Panc1 (cell line): ENCODE results near the gene CNN3. TPM values are rescaled to one million over a fixed set of nuclear protein-coding genes. Genes with fewer than 3 reads are reported as not detected.

Experiments
- ATAC-seq: fragments of 200-7000 bp; cut with Tn5 transposase; 2 replicates; pipeline ENCODE4 v1.9.1; 2020; ENCODE audit warnings: mild to moderate bottlenecking, moderate library complexity
- BruUV-seq: library from RNA; stranded (reverse); fragments of 400-500 nt; replicated peaks from 2 replicates; lab custom pipeline; 2021; lab: Mats Ljungman, UMichigan
- CTCF ChIA-PET: fragments of 300-600 bp; sonication (Branson Sonifier 250); formaldehyde crosslinking; loops from one replicate; lab custom pipeline; 2022; ENCODE audit warnings: antibody characterized with exemption; lab: Charles Lee
- POLR2A ChIA-PET: fragments of 300-600 bp; sonication (Branson Sonifier 250); formaldehyde crosslinking; loops from one replicate; lab custom pipeline; 2022; ENCODE audit warnings: antibody characterized with exemption; lab: Charles Lee
- DNase-seq: peaks from one replicate; pipeline ENCODE4 v3.0.0-alpha.2; 2010; ENCODE audit warnings: low read depth, low spot score
- H3K27ac ChIP-seq: 2 replicates; pipeline ENCODE4 v1.5.1; 2011; ENCODE audit warnings: mild to moderate bottlenecking, low read length, inconsistent platforms
- H3K27me3 ChIP-seq: fragments of 200-500 bp; sonication (Bioruptor generic); 2 replicates; pipeline ENCODE4 v1.6.0; 2014; ENCODE audit warnings: low read length, inconsistent platforms; ENCODE audit not compliant: control insufficient read depth, insufficient read depth
- H3K36me3 ChIP-seq: fragments of 200-500 bp; sonication (Bioruptor generic); 2 replicates; pipeline ENCODE4 v1.5.1; 2014; ENCODE audit warnings: inconsistent platforms, mild to moderate bottlenecking, low read length, moderate library complexity; ENCODE audit not compliant: control insufficient read depth, insufficient read depth
- H3K4me1 ChIP-seq: 2 replicates; pipeline ENCODE4 v1.5.1; 2011; ENCODE audit warnings: inconsistent platforms, mild to moderate bottlenecking, low read length, moderate library complexity; ENCODE audit not compliant: control insufficient read depth, insufficient read depth
- H3K4me3 ChIP-seq, 2 experiments: 2 replicates each; pipeline ENCODE4 v1.5.1; 2011 to 2012; ENCODE audit warnings: low read depth in 2 of 2, low read length in 2 of 2, mild to moderate bottlenecking in 2 of 2, inconsistent platforms in 1 of 2, moderate library complexity in 1 of 2
- H3K9me3 ChIP-seq: fragments of 200-500 bp; sonication (Bioruptor generic); 2 replicates; pipeline ENCODE4 v1.5.1; 2014; ENCODE audit warnings: low read depth, mild to moderate bottlenecking, inconsistent platforms, low read length, moderate library complexity; ENCODE audit not compliant: control insufficient read depth, insufficient read depth
- CTCF ChIP-seq: fragments of 450-650 bp; IDR thresholded peaks from 2 replicates; pipeline ENCODE4 v1.5.1; 2017; ENCODE audit warnings: mild to moderate bottlenecking
- POLR2AphosphoS5 ChIP-seq: IDR thresholded peaks from 2 replicates; pipeline ENCODE4 v1.6.1; 2012; ENCODE audit warnings: mild to moderate bottlenecking, low read depth, low read length, moderate library complexity
- REST ChIP-seq, 2 experiments: IDR thresholded peaks; 2 replicates each; pipeline ENCODE4 v1.6.1; 2011 to 2012; ENCODE audit warnings: low read depth in 2 of 2, control low read depth in 1 of 2, low read length in 1 of 2, mild to moderate bottlenecking in 1 of 2, moderate library complexity in 1 of 2; ENCODE audit not compliant: insufficient read depth in 1 of 2
- SIN3A ChIP-seq: IDR thresholded peaks from 2 replicates; pipeline ENCODE4 v1.6.1; 2012; ENCODE audit warnings: low read depth, mild to moderate bottlenecking, low read length, moderate library complexity, borderline replicate concordance; ENCODE audit not compliant: insufficient read depth
- TCF7L2 ChIP-seq: IDR thresholded peaks from 2 replicates; pipeline ENCODE4 v1.6.1; 2011; ENCODE audit warnings: mild to moderate bottlenecking, low read depth, low read length, inconsistent platforms
- in situ Hi-C: cut with HindIII; loops from 2 replicates; pipeline ENCODE4 v1.10.0; 2016; ENCODE audit warnings: low sequenced_read_pairs, low pct_unique_long_range_greater_than_20kb
- intact Hi-C: fragments of 100-400 bp; cut with micrococcal nuclease; formaldehyde crosslinking; loops from one replicate; pipeline ENCODE4 v1.10.0; 2022; ENCODE audit not compliant: unreplicated experiment
- total RNA-seq: library from RNA; stranded (reverse); gene quantifications from one replicate; pipeline ENCODE4 v1.2.1, GENCODE V29; 2021; ENCODE audit not compliant: unreplicated experiment

CNN3 gene
- total RNA-seq, 1 experiment from 2014 or later, result 72.3 TPM

GRCh38 chr1:94852788-94853187 is 74.1 kb downstream of the CNN3 start:
- H3K9me3 ChIP-seq, result no peaks in the 10 kb centered on the region
- no peaks in the 10 kb centered on the region for H3K4me1 ChIP-seq
- intact Hi-C loops, result no loop called here
- no TSS peak for BruUV-seq
- H3K4me3 ChIP-seq, result no peak overlapping the region
- POLR2A ChIA-PET, result no interaction called here
- no peak overlapping the region for H3K27ac ChIP-seq
- no peak for TF ChIP-seq POLR2AphosphoS5
- no peak for TF ChIP-seq TCF7L2
- no peak for TF ChIP-seq REST (IDR thresholded peaks at IDR 0.05; ENCODE audit: insufficient read depth in 1 of 2, low read depth in 2 of 2, low read length in 1 of 2)
- TF ChIP-seq SIN3A, result no peak
- no peak for TF ChIP-seq CTCF
- DNase-seq, result no peak
- H3K27me3 ChIP-seq, result no peaks in the 10 kb centered on the region
- CTCF ChIA-PET, result no interaction called here
- in situ Hi-C loops, result no loop called here
- H3K36me3 ChIP-seq, result no peaks in the 10 kb centered on the region
- ATAC-seq, result no peak

GRCh38 chr1:94851571-94851970 is 75.3 kb downstream of the CNN3 start:
- H3K27me3 ChIP-seq, result no peaks in the 10 kb centered on the region
- ChIA-PET POLR2A (no interaction called here), CTCF (no interaction called here)
- no peak overlapping the region for H3K27ac ChIP-seq
- no peaks in the 10 kb centered on the region for H3K36me3 ChIP-seq
- intact Hi-C loops, result no loop called here
- DNase-seq, result no peak
- H3K4me1 ChIP-seq, result no peaks in the 10 kb centered on the region
- no TSS peak for BruUV-seq
- in situ Hi-C loops, result no loop called here
- no peaks in the 10 kb centered on the region for H3K9me3 ChIP-seq
- no peak for ATAC-seq
- H3K4me3 ChIP-seq, result no peak overlapping the region
- TF ChIP-seq POLR2AphosphoS5, result no peak
- TF ChIP-seq REST (IDR thresholded peaks at IDR 0.05; ENCODE audit: insufficient read depth in 1 of 2, low read depth in 2 of 2, low read length in 1 of 2), result no peak
- no peak for TF ChIP-seq SIN3A
- no peak for TF ChIP-seq TCF7L2
- TF ChIP-seq CTCF, result no peak

Other genes with a start within 250 kb of the CNN3 start
- gene SLC44A3, start 106.8 kb downstream of the CNN3 start, total RNA-seq, result 1.3 TPM
- gene ALG14, start 145.8 kb upstream of the CNN3 start, total RNA-seq, result 4.1 TPM
- gene TLCD4, start 190.2 kb upstream of the CNN3 start, total RNA-seq, result 2.9 TPM